Glutamatergic neuron (in vitro differentiated cells): ENCODE data around the gene NFKB1. TPM values are rescaled to one million over a fixed set of nuclear protein-coding genes. Genes with fewer than 3 reads are reported as not detected.

Experiments used
- DNase-seq: peaks from one replicate; pipeline ENCODE4 v3.0.0; 2022
- H3K27ac Mint-ChIP-seq: one replicate; pipeline ENCODE4 v1.8.0; 2020; ENCODE audit warnings: mild to moderate bottlenecking, mixed read lengths, inconsistent platforms; ENCODE audit not compliant: unreplicated experiment
- H3K27me3 Mint-ChIP-seq: one replicate; pipeline ENCODE4 v1.8.0; 2020; ENCODE audit warnings: mild to moderate bottlenecking, moderate library complexity, mixed read lengths, inconsistent platforms; ENCODE audit not compliant: unreplicated experiment
- H3K36me3 Mint-ChIP-seq: one replicate; pipeline ENCODE4 v1.8.0; 2020; ENCODE audit warnings: mild to moderate bottlenecking, mixed read lengths, inconsistent platforms; ENCODE audit not compliant: unreplicated experiment
- H3K4me1 Mint-ChIP-seq: one replicate; pipeline ENCODE4 v1.8.0; 2020; ENCODE audit warnings: mild to moderate bottlenecking, low read depth, mixed read lengths, inconsistent platforms; ENCODE audit not compliant: unreplicated experiment
- H3K4me3 Mint-ChIP-seq: one replicate; pipeline ENCODE4 v1.8.0; 2020; ENCODE audit warnings: mild to moderate bottlenecking, mixed read lengths, inconsistent platforms; ENCODE audit not compliant: unreplicated experiment
- H3K9me3 Mint-ChIP-seq: one replicate; pipeline ENCODE4 v1.8.0; 2020; ENCODE audit warnings: mild to moderate bottlenecking, moderate library complexity, mixed read lengths, inconsistent platforms; ENCODE audit not compliant: unreplicated experiment
- total RNA-seq: library from RNA; stranded (reverse); fragmentation: NEBNext Ultra II Directional; extraction: Animal tissue kit (Norgen Biotek cat#: 25700); gene quantifications from one replicate; pipeline ENCODE4 v1.2.1, GENCODE V29; 2021; ENCODE audit not compliant: unreplicated experiment
- TF ChIP-seq, protein P1 (sequence below): fragments of 200-600 bp; sonication (generic); IDR thresholded peaks from one replicate; pipeline ENCODE4 v1.5.0; 2021; ENCODE audit not compliant: partially characterized antibody, unreplicated experiment

Gene NFKB1
- total RNA-seq, 1 donor from 2014 or later, result 3.2 TPM

DNA sequence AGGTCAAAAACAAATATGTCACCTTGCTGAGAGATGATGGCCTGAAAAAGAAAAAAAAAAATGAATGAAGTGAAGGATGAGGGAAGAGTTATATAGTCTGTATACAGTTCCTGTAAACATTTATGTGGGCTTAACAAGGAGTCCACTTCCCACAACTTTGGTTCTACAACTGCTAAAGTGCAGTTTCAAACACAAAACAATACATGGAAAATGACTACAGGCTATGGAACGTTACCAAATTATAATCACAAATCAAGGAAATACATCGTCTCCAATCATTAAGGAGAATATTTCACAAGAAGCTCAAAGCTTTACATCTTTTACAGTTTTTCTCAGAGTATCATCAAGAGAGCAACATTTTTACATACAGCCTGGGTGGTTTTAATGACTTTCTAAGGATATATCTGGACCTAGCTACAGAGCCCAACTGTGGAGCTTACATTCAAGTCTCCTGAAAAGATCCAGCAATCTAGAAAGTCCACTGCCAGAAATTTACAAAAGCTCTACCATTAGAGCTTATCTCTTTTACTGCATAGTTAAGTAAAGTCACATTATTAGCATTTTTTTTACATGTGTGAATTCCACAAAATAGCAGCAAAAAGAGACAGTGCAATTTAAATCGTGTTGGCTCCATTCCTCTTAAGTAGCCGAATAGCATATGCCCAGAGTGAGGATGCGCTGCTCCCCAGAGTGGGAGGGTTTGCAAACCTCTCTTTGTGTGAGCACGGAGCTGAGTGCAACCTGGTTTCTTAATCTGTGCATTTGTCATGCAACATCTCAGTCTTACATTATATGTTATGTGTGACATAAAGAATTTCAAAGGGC lies 131.3 kb downstream of the NFKB1 start:
- TF ChIP-seq, protein P1, sequence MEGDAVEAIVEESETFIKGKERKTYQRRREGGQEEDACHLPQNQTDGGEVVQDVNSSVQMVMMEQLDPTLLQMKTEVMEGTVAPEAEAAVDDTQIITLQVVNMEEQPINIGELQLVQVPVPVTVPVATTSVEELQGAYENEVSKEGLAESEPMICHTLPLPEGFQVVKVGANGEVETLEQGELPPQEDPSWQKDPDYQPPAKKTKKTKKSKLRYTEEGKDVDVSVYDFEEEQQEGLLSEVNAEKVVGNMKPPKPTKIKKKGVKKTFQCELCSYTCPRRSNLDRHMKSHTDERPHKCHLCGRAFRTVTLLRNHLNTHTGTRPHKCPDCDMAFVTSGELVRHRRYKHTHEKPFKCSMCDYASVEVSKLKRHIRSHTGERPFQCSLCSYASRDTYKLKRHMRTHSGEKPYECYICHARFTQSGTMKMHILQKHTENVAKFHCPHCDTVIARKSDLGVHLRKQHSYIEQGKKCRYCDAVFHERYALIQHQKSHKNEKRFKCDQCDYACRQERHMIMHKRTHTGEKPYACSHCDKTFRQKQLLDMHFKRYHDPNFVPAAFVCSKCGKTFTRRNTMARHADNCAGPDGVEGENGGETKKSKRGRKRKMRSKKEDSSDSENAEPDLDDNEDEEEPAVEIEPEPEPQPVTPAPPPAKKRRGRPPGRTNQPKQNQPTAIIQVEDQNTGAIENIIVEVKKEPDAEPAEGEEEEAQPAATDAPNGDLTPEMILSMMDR, result no peak
- Mint-ChIP-seq H3K36me3 (no peaks in the 10 kb centered on the region), H3K9me3 (no peaks in the 10 kb centered on the region), H3K4me3 (no peak overlapping the region), H3K27ac (no peak overlapping the region), H3K4me1 (peaks cover 10% of the 10 kb centered on the region), H3K27me3 (no peaks in the 10 kb centered on the region)
- no peak for DNase-seq

DNA sequence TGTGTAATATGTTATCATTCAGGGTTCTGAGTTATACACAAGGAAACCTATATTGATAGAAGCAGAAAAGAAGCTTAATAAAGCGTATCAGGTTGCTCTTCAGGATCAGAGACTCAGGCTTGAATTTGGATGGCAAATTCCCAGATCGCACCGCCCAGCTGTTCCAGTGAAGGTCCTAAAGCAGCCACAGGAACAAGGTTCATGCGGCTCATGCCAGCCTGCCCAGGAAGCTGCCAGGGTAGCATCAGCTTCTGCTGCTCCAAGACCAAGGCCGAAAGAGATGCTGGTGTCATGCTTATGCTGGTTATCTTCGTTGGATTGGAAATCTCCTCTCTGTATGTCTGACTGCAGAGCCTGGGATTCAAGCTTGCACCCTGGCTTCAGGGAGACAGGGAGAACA lies 131.9 kb downstream of the NFKB1 start:
- Mint-ChIP-seq H3K36me3 (no peaks in the 10 kb centered on the region), H3K4me1 (peaks cover 10% of the 10 kb centered on the region), H3K4me3 (no peak overlapping the region), H3K27ac (no peak overlapping the region), H3K9me3 (no peaks in the 10 kb centered on the region), H3K27me3 (no peaks in the 10 kb centered on the region)
- TF ChIP-seq, protein P1, result no peak
- no peak for DNase-seq

DNA sequence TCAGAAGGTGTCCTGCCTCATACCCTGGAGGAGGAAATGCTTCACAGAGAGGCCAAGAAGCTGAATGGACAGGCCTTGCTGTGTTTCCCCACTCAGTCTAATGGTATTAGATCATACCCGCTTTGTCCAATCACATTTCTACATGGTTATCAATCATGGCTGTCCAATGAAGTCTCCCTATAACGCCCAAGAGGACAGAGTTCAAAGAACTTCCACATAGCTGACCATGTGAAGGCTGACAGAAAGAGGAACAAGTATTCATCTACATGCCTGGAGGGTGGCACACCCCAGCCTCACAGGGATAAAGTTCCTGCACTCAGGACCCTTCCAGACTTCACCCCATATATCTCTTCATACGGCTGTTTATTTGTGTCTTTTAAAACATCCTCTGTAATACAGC lies 136.2 kb downstream of the NFKB1 start:
- Mint-ChIP-seq H3K36me3 (no peaks in the 10 kb centered on the region), H3K9me3 (no peaks in the 10 kb centered on the region), H3K4me3 (no peak overlapping the region), H3K27me3 (peaks cover 2% of the 10 kb centered on the region), H3K4me1 (no peaks in the 10 kb centered on the region), H3K27ac (no peak overlapping the region)
- TF ChIP-seq, protein P1, result no peak
- DNase-seq, result no peak

DNA sequence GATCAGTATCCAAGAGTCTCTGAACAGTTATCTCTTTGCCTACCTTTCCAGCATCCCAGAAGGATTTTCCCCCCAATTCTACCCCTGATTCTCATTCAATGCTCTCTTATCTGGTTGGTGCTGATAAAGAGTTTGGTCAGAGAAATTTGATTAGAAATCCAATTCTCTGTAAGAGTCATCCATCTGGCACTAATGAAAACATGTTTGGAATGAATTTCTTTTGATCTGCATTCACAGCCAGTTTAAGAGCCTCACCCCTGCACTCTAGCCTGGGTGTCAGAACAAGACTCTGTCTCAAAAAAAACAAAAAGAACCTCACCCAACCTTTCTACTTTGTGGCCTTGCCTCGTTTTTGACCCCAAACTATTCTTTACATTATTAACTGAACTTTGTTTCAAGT lies 137.5 kb downstream of the NFKB1 start:
- no peaks in the 10 kb centered on the region for H3K36me3 Mint-ChIP-seq
- peaks cover 2% of the 10 kb centered on the region for H3K27me3 Mint-ChIP-seq
- H3K4me3 Mint-ChIP-seq, result no peak overlapping the region
- no peaks in the 10 kb centered on the region for H3K9me3 Mint-ChIP-seq
- TF ChIP-seq, protein P1, result no peak
- no peak overlapping the region for H3K27ac Mint-ChIP-seq
- no peaks in the 10 kb centered on the region for H3K4me1 Mint-ChIP-seq
- no peak for DNase-seq

DNA sequence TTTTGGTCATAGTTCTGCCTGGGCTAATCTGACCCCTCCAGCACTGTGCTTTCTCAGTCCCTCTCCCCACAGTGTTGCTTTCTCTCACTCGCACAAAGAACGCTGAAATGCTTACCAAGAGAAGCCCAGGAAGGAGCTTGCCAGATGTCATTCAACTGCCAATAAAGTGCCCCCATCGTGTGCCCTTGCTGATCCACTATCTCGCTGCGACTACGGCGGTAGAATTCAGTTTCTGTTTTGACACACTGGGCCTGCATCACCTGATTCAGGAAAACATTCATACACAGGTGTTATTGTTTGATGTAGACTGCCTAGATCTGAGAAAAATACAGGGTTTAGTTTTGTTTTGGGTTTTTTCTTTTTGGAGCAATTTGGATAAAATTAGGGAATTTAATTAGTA lies 138.4 kb downstream of the NFKB1 start:
- Mint-ChIP-seq H3K27ac (no peak overlapping the region), H3K4me3 (no peak overlapping the region), H3K9me3 (no peaks in the 10 kb centered on the region), H3K27me3 (peaks cover 2% of the 10 kb centered on the region), H3K36me3 (no peaks in the 10 kb centered on the region), H3K4me1 (no peaks in the 10 kb centered on the region)
- no peak for DNase-seq
- TF ChIP-seq, protein P1, result no peak
